GM12864 (cell line): ENCODE measurements around the gene STXBP5.

Source experiments
- DNase-seq: peaks from one replicate; pipeline ENCODE4 v3.0.0-alpha.2; 2011; ENCODE audit warnings: low read depth
- H3K4me3 ChIP-seq: 2 replicates; pipeline ENCODE4 v1.5.1; 2011; ENCODE audit warnings: mild to moderate bottlenecking, low read depth, low read length, control low read depth
- CTCF ChIP-seq: IDR thresholded peaks from 2 replicates; pipeline ENCODE4 v1.5.1; 2011; ENCODE audit warnings: low read depth, mild to moderate bottlenecking, moderate library complexity, low read length, control low read depth, inconsistent platforms; ENCODE audit errors: missing control alignments

STXBP5 gene

GRCh38 chr6:147407571-147407970, 203.4 kb downstream of the STXBP5 start:
- no peak overlapping the region for H3K4me3 ChIP-seq
- DNase-seq, result no peak
- TF ChIP-seq CTCF, result no peak

GRCh38 chr6:147416622-147417021, 212.4 kb downstream of the STXBP5 start:
- H3K4me3 ChIP-seq, result no peak overlapping the region
- no peak for TF ChIP-seq CTCF
- no peak for DNase-seq

GRCh38 chr6:147417954-147418353, 213.7 kb downstream of the STXBP5 start:
- DNase-seq, result no peak
- no peak overlapping the region for H3K4me3 ChIP-seq
- no peak for TF ChIP-seq CTCF

- no peak for TF ChIP-seq CTCF
- DNase-seq, result no peak
- no peak overlapping the region for H3K4me3 ChIP-seq
Observed at GRCh38 chr6:147418523-147418922, 214.3 kb downstream of the STXBP5 start.

GRCh38 chr6:147421903-147422302, 217.7 kb downstream of the STXBP5 start:
- no peak for DNase-seq
- no peak for TF ChIP-seq CTCF
- no peak overlapping the region for H3K4me3 ChIP-seq

GRCh38 chr6:147423111-147423510, 218.9 kb downstream of the STXBP5 start:
- DNase-seq, result no peak
- no peak for TF ChIP-seq CTCF
- H3K4me3 ChIP-seq, result no peak overlapping the region

GRCh38 chr6:147429794-147430193, 225.6 kb downstream of the STXBP5 start:
- no peak for TF ChIP-seq CTCF
- DNase-seq, result no peak
- H3K4me3 ChIP-seq, result no peak overlapping the region
